Pulmonary artery endothelial cell (primary cell): ENCODE measurements around the gene ANKRD27. TPM values are rescaled to one million over a fixed set of nuclear protein-coding genes. Genes with fewer than 3 reads are reported as not detected.
"Not testable (repeated sequence)": the region's sequence is repeated elsewhere in the genome, so short reads cannot be mapped to it uniquely, and the experiment has no call there.

Source experiments
- DNase-seq: peaks from one replicate; pipeline ENCODE4 v3.0.0-alpha.2; 2011; ENCODE audit warnings: low read depth, low spot score
- total RNA-seq: library from RNA; depleted of rRNA; stranded (reverse); fragments of >200 nt; gene quantifications from 2 replicates; pipeline ENCODE4 v1.2.3, GENCODE V29; 2014

Gene ANKRD27
- total RNA-seq, 1 donor from 2014 or later = 39.1 TPM

- no peak for DNase-seq
These were observed 68.7 kb downstream of the ANKRD27 start for GRCh38 chr19:32606289-32606688.

GRCh38 chr19:32605544-32605943 lies 69.4 kb downstream of the ANKRD27 start:
- DNase-seq = no peak

GRCh38 chr19:32603961-32604360 lies 71.0 kb downstream of the ANKRD27 start:
- no peak for DNase-seq

- DNase-seq = peak; percentile 40
These were observed 75.2 kb downstream of the ANKRD27 start for GRCh38 chr19:32599736-32600157.

- no peak for DNase-seq
These were observed 75.7 kb downstream of the ANKRD27 start for GRCh38 chr19:32599258-32599657.

GRCh38 chr19:32598022-32598421 lies 77.0 kb downstream of the ANKRD27 start:
- no peak for DNase-seq

- no peak for DNase-seq
These were observed 79.5 kb downstream of the ANKRD27 start for GRCh38 chr19:32595491-32595890.

- DNase-seq = no peak
These were observed 81.0 kb downstream of the ANKRD27 start for GRCh38 chr19:32594021-32594420.

GRCh38 chr19:32587747-32588504 lies 87.1 kb downstream of the ANKRD27 start:
- DNase-seq = not testable (repeated sequence)

GRCh38 chr19:32581705-32582179 lies 93.2 kb downstream of the ANKRD27 start:
- no peak for DNase-seq

- DNase-seq = peak; percentile 73
These were observed 93.9 kb downstream of the ANKRD27 start, which contains the start of gene PDCD5 for GRCh38 chr19:32580901-32581704. PDCD5 (plus strand) TSS chr19:32581190; CDS start chr19:32581262, 72 bp downstream.

GRCh38 chr19:32580353-32580900 lies 94.6 kb downstream of the ANKRD27 start:
- no peak for DNase-seq

- no peak for DNase-seq
These were observed 98.2 kb downstream of the ANKRD27 start for GRCh38 chr19:32576790-32577189.

GRCh38 chr19:32573492-32573794 lies 101.5 kb downstream of the ANKRD27 start:
- DNase-seq = no peak

- DNase-seq = not testable (repeated sequence)
These were observed 102.1 kb downstream of the ANKRD27 start for GRCh38 chr19:32572700-32573491.

GRCh38 chr19:32571471-32572075 lies 103.4 kb downstream of the ANKRD27 start:
- not testable (repeated sequence) for DNase-seq

- peak; percentile 11 for DNase-seq
These were observed 104.7 kb downstream of the ANKRD27 start for GRCh38 chr19:32570081-32570785.

GRCh38 chr19:32567486-32567885 lies 107.5 kb downstream of the ANKRD27 start:
- no peak for DNase-seq

GRCh38 chr19:32566246-32566830 lies 108.6 kb downstream of the ANKRD27 start:
- DNase-seq = no peak

GRCh38 chr19:32563761-32564160 lies 111.2 kb downstream of the ANKRD27 start:
- no peak for DNase-seq
